ENCODE results near the gene ARTN.

GRCh38 chr1:43933386-43934100 lies at the start of gene ARTN:
- TF ChIP-seq, protein P1, sequence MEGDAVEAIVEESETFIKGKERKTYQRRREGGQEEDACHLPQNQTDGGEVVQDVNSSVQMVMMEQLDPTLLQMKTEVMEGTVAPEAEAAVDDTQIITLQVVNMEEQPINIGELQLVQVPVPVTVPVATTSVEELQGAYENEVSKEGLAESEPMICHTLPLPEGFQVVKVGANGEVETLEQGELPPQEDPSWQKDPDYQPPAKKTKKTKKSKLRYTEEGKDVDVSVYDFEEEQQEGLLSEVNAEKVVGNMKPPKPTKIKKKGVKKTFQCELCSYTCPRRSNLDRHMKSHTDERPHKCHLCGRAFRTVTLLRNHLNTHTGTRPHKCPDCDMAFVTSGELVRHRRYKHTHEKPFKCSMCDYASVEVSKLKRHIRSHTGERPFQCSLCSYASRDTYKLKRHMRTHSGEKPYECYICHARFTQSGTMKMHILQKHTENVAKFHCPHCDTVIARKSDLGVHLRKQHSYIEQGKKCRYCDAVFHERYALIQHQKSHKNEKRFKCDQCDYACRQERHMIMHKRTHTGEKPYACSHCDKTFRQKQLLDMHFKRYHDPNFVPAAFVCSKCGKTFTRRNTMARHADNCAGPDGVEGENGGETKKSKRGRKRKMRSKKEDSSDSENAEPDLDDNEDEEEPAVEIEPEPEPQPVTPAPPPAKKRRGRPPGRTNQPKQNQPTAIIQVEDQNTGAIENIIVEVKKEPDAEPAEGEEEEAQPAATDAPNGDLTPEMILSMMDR (IDR thresholded peaks at IDR 0.05) = no peak
- TF ChIP-seq POLR2A (IDR thresholded peaks at IDR 0.05) (no peak), EP300 (IDR thresholded peaks at IDR 0.05) (no peak)

Measured in ovary (tissue), 3 donors.